HG03039 (cell line): ENCODE results near the gene KMT2B.

Experiments used
- ATAC-seq: cut with Tn5 transposase; IDR thresholded peaks from one replicate; pipeline ENCODE4 v1.9.1; 2021; ENCODE audit warnings: mild to moderate bottlenecking, moderate library complexity; ENCODE audit not compliant: unreplicated experiment

Gene KMT2B

GRCh38 chr19:35741203-35741515 is 23.4 kb downstream of the KMT2B start:
- no peak for ATAC-seq

DNA sequence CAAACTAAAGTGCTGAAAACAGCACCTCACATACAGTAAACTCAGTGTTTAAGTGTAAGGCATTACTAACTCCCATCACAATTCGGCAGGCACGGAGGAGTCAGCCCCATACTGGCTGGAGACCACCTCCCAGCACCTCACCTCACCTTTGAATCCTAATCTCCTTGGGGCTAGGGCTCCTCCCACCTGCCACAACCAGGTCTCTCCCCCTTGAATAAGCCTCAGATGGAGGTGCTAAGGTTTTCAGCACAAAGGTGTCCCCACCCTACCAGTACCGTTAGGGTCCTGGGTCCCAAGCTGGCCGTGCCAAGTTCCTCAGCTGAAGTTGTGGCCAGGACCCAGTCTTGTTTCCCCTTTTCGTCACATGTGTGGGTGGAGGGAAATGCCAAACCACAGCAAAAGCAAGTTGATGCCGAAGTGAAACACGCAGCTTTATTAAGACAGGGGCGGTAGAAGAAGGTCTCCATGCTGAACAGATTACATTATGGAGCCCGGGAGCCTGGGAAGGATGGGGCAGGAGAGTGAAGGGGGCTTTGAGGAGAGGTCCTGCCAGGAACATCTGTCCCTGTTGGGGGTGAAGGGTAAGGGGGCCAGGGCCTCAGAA is 24.4 kb downstream of the KMT2B start, which contains the start of gene IGFLR1:
Gene IGFLR1, minus strand, starts transcription at position 332 of the 604 bp plus-strand sequence. CDS start 1,272 bp downstream, outside the sequence.
- no peak for ATAC-seq

GRCh38 chr19:35743640-35744429 is 26.0 kb downstream of the KMT2B start:
- ATAC-seq: no peak

DNA sequence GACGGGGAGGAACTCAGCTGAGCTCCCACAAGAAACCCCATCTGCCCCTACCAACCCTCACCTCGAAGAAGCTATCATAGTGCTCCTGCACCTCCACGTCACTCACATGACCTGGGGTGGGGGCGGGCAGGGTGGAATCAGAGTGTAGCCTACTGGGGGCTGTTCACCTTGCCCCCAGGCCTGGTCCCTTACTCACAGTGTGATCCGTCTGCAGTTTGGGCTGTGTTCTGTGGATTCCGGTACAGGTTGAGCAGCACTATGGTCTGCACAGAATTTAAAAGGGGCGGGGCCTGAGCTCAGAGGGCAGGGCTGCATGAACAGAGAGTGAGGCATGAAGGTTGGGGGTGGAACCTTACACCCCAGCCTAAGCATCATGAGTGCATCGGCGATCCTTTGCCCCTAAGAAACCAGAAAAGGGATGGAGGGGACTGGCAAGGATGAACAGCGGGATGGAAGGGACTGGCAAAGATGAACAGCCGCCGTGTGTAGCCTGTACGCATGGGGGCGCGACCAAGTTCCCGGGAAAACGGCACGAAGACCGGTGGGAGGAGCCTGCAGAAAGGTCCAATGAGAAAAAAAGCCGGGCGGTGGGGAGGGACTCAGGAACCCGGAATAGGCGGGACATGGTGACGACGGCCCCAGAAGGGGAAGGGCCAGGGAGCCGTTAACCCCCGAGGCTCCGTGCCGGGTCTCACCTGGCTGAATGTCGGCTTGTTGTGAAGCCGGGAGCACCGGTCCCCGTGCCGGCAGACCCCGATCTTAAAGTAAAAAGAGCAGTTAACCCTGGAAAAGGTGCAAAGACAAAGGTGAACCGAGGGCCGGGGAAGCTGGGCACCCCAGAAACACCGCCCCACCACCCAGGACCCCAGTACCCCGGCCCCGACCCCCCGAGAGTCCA is 26.9 kb downstream of the KMT2B start:
- peak; percentile 20 for ATAC-seq

DNA sequence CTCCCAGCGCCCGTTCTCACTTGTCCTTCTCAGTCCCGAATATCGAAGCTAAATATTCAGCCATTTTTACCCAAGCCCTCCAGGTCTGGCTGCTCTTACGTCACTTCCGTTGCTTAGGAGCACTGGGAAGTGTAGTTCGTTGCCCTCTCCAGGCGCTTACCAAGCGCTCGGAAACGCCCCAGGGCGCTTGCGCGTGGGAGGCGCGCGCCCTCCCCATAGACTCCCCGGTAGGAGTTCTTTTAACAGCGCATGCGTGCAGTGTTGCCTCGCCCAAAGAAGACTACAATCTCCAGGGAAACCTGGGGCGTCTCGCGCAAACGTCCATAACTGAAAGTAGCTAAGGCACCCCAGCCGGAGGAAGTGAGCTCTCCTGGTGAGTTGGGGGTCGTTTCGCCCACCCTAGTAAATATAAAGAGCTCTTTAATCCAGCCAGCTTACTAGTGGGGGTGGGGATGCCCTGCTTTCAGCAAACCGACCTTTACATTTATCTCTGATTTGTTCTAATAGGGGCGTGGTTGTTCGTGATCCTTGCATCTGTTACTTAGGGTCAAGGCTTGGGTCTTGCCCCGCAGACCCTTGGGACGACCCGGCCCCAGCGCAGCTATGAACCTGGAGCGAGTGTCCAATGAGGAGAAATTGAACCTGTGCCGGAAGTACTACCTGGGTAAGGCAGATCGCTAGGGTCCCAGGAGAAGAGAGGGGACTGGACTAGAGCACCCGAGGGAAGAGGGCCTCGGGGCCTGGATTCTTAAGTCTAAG is 27.7 kb downstream of the KMT2B start, which contains the start of the genes PSENEN and U2AF1L4:
Gene PSENEN, plus strand, starts transcription at position 324 of the 759 bp plus-strand sequence. Its CDS starts 280 bp downstream, at position 604.
Gene U2AF1L4, minus strand, starts transcription at position 91 of the 759 bp plus-strand sequence. Its CDS starts 27 bp downstream, at position 64.
- peak; percentile 35 for ATAC-seq

- ATAC-seq: no peak
These were observed 28.3 kb downstream of the KMT2B start for GRCh38 chr19:35746087-35746462.

DNA sequence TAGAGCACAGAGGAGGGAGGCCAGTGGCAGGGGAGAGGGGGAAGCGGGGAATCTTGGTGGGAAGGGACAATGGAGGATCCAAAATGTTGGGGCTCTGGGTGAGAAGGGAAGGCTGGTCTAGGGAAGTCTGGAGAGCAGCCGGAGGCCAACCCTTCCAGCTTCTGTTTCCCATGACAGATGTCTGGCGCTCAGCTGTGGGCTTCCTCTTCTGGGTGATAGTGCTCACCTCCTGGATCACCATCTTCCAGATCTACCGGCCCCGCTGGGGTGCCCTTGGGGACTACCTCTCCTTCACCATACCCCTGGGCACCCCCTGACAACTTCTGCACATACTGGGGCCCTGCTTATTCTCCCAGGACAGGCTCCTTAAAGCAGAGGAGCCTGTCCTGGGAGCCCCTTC is 28.7 kb downstream of the KMT2B start:
- no peak for ATAC-seq

GRCh38 chr19:35748106-35749020 is 30.6 kb downstream of the KMT2B start, which contains the start of gene LIN37:
Gene LIN37, plus strand, starts transcription at chr19:35748576. Its CDS starts 149 bp downstream, at chr19:35748725.
- peak; percentile 60 for ATAC-seq

GRCh38 chr19:35750167-35750566 is 32.4 kb downstream of the KMT2B start:
- ATAC-seq: no peak

GRCh38 chr19:35751839-35752745 is 34.3 kb downstream of the KMT2B start:
- ATAC-seq: no peak

- no peak for ATAC-seq
These were observed 35.0 kb downstream of the KMT2B start for GRCh38 chr19:35752746-35753350.

GRCh38 chr19:35753634-35754369 is 36.0 kb downstream of the KMT2B start:
- ATAC-seq: no peak

DNA sequence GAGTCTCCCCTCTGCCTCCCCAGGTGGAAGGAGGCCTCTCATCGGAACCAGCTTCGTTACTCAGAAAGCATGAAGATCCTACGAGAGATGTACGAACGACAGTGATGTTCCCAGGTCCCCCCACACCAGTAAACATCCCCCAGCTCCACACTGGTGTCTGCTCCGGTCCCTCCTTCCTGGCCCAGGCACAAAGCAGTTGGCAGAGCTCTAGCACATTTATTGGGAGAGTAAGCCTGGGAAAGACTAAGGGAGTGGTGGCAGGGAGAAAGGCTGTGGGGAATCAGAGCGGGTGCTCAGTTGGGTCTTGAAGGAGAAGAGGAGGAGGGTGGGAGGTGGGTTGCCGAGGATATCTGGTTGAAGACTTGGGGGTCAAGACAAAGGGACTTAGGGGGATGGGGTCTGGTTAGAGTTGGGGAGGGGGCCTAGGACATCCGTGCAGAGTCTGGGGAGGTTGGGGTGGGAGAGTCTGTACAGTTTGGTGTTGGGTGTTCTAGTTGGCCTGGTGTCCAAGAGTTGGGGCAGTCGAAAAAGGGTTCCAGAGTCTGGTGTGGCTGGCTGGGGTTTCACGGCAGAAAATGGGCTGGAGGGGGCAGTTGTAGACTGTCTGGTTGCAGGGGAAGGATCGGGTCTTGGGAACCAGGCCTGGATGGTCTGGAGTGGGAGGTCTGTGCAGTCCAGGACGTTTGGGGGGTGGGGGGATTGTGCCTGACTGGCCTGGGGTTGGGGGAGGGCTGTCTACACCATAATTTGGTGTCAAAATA is 36.7 kb downstream of the KMT2B start:
- ATAC-seq: no peak

- ATAC-seq: no peak
These were observed 37.3 kb downstream of the KMT2B start for GRCh38 chr19:35755131-35755549.

GRCh38 chr19:35755550-35756376 is 38.0 kb downstream of the KMT2B start:
- ATAC-seq: no peak
